Endometrial microvascular endothelial cells (primary cell): Measurements from ENCODE around the gene LRRK2. TPM values are rescaled to one million over a fixed set of nuclear protein-coding genes. Genes with fewer than 3 reads are reported as not detected.
"Not testable (repeated sequence)": the region's sequence is repeated elsewhere in the genome, so short reads cannot be mapped to it uniquely, and the experiment has no call there.

ENCODE experiments used
- in situ Hi-C: cut with HindIII; loops from 2 replicates; pipeline ENCODE4 v1.10.0; 2017; ENCODE audit warnings: low sequenced_read_pairs, low pct_unique_long_range_greater_than_20kb; ENCODE audit errors: inconsistent ontology term
- total RNA-seq: library from RNA; depleted of rRNA; stranded (reverse); fragments of >200 nt; gene quantifications from one replicate; pipeline ENCODE4 v1.2.3, GENCODE V29; 2015; ENCODE audit errors: inconsistent ontology term

The LRRK2 gene
- total RNA-seq, 1 donor from 2014 or later: 2.2 TPM

- in situ Hi-C loops: no loop called here
These were observed 15.9 kb upstream of the LRRK2 start for GRCh38 chr12:40208707-40209446.

GRCh38 chr12:40209886-40210285 lies 14.9 kb upstream of the LRRK2 start:
- in situ Hi-C loops: no loop called here

- in situ Hi-C loops: not testable (repeated sequence)
These were observed 13.6 kb upstream of the LRRK2 start for GRCh38 chr12:40211186-40211585.

GRCh38 chr12:40212566-40212965 lies 12.2 kb upstream of the LRRK2 start:
- in situ Hi-C loops: no loop called here

GRCh38 chr12:40215982-40216381 lies 8.8 kb upstream of the LRRK2 start:
- in situ Hi-C loops: no loop called here

- in situ Hi-C loops: no loop called here
These were observed 8.1 kb upstream of the LRRK2 start for GRCh38 chr12:40216516-40217288.

GRCh38 chr12:40219760-40220159 lies 5.0 kb upstream of the LRRK2 start:
- in situ Hi-C loops: no loop called here

GRCh38 chr12:40222247-40222646 lies 2.5 kb upstream of the LRRK2 start:
- in situ Hi-C loops: no loop called here

GRCh38 chr12:40223646-40224045 lies 1.2 kb upstream of the LRRK2 start:
- in situ Hi-C loops: no loop called here

GRCh38 chr12:40225337-40225983 lies 663 bp downstream of the LRRK2 start:
- in situ Hi-C loops: no loop called here

GRCh38 chr12:40225984-40226602 lies 1.3 kb downstream of the LRRK2 start:
- in situ Hi-C loops: no loop called here

- in situ Hi-C loops: no loop called here
These were observed 1.9 kb downstream of the LRRK2 start for GRCh38 chr12:40226705-40227104.

GRCh38 chr12:40227447-40227846 lies 2.6 kb downstream of the LRRK2 start:
- in situ Hi-C loops: no loop called here

GRCh38 chr12:40228727-40229126 lies 3.9 kb downstream of the LRRK2 start:
- in situ Hi-C loops: no loop called here

- in situ Hi-C loops: no loop called here
These were observed 5.2 kb downstream of the LRRK2 start for GRCh38 chr12:40229690-40230651.

- in situ Hi-C loops: no loop called here
These were observed 7.8 kb downstream of the LRRK2 start for GRCh38 chr12:40232602-40233001.

GRCh38 chr12:40233741-40234367 lies 9.1 kb downstream of the LRRK2 start:
- in situ Hi-C loops: no loop called here

GRCh38 chr12:40236357-40236850 lies 11.6 kb downstream of the LRRK2 start:
- in situ Hi-C loops: no loop called here
